NCI-H1694 (cell line): ENCODE results near the gene RRP1B.
A peak's percentile ranks its signal among the peaks of the same experiment; 100 is the strongest.
"Not testable (repeated sequence)": the region's sequence is repeated elsewhere in the genome, so short reads cannot be mapped to it uniquely, and the experiment has no call there.

Experiments used
- DNase-seq: peaks from one replicate; lab custom pipeline; 2025; lab: John Stamatoyannopoulos, UW

The RRP1B gene

DNA sequence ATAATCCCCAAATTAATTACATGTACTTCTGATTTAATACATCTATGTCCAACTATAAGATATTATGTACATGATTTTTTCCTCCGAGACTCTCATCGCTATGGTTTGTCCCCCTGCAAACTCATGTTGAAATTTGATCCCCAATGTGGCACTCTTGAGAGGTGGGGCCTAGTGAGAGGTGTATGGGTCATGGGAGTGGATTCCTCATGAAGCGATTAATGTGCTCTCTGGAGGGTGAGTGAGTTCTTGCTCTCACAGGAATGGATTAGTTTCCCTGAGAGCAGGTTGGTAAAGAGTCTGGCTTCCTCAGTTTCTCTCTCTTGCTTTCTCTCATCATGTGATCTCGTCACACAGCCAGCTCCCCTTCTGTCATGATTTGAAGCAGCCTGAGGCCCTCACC is 16.2 kb upstream of the RRP1B start:
- DNase-seq: no peak

DNA sequence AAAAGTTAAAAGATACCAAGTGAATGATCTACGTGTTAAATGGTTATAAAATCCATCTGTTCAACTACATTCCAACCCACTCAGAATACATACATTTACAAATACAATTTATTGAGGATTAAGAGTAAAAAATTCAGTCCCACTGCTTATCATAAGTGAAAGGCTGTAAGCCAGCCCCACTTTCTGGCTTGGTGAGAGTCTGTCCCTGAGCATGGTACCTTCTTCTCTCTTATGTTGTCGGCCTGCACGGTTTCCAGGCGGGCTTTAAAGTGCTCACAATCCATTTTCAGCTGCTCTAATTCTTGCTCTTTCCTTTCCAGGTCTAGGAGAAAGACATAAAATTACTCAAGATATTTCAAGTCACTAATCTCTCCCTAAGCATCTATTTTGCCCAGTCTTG is 15.3 kb upstream of the RRP1B start:
- DNase-seq: no peak

DNA sequence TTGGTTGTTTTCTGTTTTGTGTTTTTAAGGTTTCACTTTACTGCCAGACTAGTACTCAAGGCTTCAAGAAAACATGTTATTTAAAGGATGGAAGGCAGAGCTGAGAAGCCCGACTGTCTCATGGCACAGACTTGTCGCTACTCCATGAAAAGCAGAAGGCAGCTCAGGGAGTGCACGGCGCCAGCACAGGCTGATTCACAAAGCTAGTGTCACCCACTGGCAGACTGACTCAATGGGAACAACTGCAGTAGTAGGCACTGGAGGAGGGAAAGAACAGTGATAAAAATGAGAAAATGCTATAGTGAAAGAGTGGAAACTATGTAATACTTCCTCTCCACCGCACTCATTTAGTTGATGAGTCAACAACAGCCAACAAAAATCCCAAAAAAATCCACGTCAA is 14.8 kb upstream of the RRP1B start:
- DNase-seq: no peak

DNA sequence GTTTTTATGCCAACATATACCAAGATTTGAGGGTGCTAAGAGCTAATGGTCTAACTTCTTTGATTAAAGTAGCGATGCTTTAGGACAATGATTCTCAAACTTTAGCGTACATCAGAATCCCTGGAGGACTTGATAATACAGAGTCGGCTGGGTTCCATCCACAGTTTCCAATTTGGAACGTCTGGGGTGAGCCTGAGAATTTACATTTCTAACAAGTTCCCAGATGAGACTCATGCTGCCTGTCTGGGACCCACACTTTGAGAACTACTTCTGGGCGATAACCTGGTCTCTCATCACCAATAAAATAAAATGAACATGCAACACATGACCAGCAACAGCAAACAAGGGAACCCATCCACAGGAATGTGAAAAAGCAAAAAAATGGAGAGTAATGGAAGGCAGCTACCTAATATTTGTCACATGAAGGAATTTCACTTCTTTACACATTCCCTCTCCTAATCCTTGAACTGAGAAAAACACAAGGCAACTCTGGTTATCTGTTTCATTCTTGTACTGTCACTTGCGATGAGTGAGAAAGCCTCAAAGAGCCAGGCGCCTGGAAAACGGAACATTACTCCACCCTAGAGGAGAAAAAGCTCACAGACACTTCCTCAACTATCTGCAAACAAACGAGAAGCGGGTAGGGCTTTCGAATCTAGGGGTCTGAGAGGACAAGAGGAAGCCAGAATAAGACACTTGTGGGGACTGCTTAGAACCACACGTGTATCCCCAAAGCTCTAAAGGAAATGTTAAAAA is 14.0 kb upstream of the RRP1B start:
- DNase-seq: peak; percentile 43

DNA sequence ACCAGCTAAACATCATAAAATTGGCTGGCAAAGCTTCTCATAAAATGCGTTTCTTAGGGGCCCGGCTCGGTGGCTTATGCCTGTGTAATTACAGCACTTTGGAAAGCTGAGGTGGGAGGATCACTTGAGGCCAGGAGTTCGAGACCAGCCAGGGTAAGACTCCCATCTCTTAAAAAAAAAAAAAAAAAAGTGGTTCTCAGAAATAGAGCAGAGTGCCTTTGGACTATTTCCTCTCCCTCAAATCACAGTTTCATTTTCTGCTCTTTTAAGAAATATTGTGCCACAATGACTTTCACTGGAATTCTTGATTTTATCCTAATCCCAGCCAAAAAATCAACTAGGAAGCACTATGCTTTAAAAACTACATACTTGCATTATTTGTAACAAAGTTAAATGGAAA is 13.4 kb upstream of the RRP1B start:
- DNase-seq: no peak

DNA sequence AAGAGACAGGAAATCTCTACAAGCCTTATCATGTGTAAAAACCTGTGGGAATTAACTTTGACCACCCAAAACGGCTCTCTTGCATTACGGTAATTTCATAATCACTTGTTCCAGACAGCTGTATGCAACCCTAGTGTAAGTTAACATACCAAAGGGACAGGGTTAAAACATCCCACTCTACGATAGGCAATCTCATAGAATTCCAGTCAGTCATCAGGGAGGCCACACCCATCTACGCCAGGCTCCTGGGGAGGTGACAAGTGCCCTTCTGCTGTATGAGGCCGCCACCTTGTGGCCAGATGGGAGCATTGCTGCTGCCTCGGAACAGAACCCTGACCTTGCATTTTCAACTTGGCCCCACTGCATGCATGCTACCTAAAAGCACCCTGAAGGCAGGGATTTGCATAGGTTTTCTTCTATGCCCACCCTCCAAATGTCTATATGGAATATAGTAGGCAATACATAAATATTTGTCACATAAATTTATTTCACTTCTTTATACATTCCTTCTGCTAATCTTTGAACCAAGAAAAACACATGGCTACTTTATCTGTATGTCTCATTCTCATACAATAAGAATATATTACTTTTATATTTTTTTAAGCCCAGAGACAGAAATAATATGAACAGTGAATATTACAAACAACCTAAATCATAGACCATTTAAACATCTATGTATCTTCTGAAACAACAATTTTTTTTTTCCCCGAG is 12.7 kb upstream of the RRP1B start:
- DNase-seq: peak; percentile 93

DNA sequence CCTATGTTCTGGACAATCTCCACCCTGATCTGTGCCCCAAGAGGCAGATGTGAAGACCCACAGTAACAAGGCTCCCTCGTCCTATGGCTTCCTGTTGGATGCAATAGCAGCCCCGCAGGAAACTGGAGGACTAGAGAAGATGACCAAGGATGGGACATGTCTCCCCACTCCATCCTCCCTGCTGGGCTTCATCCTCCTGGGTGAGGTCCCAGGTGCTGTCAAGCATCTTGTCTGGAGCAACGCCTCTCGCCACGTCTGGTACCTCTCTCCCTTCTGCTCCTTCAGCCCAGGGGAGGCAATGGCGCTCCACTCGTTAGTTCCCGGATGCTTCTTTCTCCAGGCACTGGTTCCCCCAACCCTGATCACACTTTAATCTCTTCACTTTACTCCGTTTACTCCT is 11.2 kb upstream of the RRP1B start:
- DNase-seq: no peak

DNA sequence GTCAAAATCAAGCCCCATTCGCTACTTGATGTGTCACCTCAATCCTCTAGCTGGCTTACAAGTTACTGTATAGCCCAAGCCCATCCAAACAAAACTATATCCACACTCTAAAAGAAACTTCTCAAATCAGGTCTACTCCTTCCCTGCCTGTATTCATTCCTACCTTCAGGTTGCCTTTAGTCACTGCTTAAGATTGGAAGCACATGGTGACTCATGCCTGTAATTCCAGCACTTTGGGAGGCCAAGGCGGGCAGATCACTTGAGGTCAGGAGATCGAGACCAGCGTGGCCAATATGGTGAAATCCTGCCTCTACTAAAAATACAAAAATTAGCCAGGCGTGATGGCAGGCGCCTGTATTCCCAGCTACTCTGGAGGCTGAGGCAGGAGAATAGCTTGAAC is 7.4 kb upstream of the RRP1B start:
- DNase-seq: not testable (repeated sequence)

DNA sequence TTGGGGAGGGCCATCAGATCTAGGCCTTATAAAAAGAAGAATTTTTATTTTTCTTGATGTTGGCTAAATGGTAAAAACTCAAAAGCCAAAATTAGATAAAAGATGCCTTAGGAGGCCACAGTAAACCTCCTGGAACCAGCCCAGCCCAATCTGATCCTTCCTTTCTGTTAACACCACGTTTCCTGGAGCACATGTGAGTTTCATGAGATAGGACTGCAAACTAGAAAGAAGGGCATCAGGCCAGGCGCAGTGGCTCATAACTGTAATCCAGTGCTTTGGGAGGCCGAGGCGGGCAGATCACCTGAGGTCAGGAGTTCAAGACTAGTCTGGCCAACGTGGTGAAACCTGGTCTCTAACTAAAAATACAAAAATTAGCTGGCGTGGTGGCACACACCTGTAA is 6.7 kb upstream of the RRP1B start:
- DNase-seq: no peak

DNA sequence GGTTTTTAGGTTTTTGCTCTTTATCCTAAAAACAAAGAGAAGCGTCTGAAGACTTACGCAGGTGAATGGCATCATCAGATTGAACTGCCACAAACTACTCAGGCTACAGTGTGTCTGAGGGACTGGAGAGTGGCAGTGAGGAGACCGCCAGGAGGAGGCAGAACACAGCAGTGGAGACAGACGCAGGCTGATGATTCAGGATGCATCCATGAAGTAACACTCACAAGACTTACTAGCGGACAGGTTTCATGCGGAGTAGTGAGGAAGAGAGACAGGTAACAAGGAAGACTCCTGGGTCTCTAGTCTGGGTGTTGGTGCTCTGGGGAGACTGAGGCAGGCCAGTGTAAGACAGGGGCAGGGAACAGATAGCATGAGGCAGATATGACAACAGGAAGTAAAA is 5.7 kb upstream of the RRP1B start:
- no peak for DNase-seq

DNA sequence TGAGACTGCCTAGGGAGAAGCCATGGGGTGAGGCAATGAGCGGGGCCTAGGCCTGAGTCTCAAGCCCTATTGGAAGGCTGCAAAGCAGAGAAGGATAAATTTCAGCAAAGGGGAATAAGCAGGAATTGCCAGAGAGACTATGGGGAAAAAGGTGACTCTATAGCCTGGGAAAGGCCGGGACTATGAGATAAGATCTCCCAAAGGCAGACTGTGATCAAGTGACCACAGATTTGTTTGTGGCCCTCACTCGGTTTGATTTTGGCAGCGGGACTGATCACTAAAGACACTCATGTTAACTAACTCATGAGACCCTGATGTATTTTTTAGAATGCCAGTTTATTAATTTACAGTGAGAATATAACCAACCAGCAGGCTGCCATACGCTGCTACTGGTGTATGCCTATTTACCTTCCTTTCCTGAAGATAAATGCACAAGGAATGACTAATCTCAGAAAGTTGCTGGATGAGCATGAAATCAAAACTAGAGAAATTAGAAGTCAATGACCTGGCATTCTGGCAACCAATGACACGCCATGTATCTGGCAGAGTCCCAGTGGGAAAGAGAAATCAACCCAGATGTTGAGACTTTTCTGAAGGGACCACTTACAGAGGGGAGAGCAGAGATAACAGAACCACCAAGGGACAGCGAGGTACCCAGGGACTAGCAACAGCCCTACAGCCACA is 4.4 kb upstream of the RRP1B start:
- DNase-seq: no peak

DNA sequence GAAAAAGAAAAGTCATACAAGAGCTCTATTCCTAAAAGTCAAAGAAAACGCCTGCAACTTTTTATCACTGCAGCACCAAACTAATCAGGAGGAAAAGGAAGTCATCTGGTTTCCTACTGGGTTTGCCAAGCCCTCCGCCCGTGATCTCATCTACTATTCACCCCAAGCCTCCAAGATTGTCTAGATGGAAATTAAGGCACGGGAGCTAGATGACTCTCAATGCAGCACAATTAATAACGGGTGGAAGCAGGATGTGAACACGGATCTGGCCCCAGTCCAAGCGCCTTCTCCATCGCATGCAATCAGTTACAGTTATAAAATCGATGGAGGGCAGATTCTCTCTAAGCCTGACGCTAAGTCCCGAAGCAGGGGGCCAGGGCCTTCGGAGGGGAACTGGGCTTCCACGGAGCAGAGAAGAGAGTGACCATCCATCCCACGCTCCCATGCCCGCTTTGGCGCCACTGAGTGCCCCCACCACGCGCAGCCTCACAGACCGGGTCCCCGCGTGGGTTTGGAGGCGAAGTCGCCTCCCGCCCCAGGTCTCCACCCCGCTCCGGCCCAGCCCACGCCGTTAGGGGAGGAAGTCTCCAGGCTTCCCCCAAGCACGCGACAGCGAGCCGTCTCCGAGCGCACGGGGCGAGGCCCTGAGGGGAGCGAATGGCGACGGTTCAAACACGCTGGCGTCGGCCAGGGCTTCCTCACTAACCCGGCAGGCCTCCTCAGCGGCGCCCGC is 1.8 kb upstream of the RRP1B start:
- DNase-seq: no peak

DNA sequence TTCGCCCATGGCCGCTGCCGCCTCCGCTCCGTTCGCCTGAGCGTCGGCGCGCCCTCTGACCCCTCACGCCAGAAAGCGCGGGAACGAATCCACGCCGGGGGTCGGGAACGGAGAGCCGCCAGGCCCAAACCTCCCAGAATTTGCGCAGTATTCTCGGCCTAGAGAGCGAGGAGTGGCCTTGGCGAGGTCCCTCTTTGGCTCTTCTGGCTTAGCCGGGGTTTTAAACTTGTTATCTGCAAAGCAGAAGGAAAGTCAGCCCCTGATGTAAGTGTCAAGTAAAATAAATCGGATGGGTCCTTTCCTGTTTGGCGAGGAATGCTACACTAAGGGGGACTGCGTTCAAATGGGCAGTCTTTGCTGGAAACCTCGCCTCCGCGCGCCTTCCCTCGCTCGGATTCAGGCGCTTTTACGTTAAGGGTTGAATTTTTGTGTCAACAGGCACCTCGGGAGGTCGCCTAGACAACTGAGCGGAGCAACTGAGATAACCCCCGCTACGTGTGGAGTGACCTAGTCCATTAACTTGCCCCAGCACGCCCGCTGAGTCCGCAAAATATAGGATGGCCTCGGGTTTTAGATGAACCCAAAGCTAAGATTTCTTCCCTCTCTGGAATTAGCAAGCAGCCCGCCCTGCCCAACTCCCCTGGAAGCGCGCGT is 1.1 kb upstream of the RRP1B start:
- DNase-seq: no peak

DNA sequence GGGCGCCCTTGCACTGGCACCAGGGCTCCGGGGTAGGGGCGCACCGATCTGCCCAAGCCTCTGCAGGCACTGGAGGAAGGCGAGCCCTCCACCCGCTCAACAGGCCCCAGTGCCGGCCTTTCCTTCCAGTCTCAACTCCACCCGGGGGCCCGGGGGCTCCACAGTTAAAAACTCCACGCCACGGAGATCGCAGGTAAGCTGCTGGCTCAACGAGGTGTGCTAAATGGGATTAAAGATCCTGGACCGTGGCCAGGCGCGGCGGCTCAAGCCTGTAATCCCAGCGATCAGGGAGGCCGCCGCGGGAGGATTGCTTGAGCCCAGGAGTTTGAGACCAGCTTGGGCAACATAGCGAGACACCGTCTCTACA is 608 bp upstream of the RRP1B start:
- DNase-seq: no peak

DNA sequence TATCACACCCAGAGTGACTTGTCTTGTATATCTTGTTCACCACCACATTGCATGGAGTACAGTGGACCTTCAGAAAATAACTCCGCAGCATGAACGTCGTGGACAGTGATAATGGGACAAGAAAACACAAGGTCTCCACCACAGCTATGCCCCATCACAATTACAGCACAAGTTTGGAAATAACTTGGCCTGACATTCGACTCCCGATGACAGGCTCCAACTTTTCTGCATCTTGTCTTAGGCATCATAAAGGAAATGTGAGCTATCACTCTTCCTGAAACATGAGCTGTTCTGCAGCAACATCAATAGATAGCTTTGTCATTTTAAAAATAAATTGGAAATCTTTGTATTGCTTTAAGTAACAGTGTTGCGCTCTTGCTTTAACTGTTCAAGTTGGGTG is 2.9 kb downstream of the RRP1B start:
- no peak for DNase-seq

DNA sequence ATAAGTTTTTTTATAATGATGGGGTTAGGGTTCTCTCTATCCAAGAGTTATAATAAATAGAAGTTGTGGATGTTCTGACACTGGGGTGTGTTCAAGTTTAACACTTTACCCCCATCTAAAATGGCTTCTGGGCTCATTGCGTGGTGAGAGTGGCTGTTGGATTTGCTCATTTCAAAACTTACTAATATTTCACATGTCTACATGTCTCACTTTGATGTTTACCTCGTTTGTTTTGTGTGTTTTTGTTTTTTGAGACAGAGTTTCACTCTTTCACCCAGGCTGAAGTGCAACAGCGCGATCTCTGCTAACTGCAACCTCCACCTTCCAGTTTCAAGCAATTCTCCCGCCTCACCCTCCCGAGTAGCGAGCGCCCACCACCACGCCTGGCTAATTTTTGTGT is 3.7 kb downstream of the RRP1B start:
- no peak for DNase-seq

DNA sequence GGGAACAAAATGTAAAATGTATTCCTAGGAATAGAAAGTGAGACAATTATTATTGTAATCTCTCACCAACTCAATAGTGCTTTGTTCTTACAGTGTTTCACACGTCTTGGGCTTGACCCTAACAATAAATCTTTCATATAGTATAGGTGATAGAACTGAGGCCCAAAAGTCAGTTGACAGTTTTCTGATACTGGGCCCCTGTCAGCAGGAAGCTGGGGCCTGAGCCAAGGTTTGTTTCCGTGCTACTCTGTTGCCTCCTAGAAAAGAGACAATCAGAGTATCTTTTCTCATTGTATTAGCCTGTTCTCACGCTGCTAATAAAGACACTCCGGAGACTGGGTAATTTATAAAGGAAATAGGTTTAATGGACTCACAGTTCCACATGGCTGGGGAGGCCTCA is 5.0 kb downstream of the RRP1B start:
- no peak for DNase-seq

DNA sequence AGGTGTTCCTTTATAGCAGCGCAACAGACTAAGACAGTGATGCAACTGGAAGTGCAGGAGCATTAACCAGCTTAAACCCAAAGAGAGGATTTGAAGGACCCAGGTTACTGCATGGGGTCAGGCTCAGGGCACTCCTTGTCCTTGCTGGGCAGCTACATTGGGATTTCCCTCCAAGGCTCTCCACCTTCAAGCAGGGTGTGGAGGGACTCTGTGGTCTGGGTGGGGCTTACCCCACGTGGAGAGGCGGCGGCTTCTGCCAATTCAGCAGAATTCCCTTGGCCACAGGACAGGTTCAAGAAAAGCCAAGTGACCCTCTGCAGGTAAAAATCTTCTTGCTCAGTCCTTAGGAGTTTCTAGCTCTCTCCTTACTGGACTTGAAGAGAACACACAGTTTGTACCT is 6.5 kb downstream of the RRP1B start:
- DNase-seq: no peak

DNA sequence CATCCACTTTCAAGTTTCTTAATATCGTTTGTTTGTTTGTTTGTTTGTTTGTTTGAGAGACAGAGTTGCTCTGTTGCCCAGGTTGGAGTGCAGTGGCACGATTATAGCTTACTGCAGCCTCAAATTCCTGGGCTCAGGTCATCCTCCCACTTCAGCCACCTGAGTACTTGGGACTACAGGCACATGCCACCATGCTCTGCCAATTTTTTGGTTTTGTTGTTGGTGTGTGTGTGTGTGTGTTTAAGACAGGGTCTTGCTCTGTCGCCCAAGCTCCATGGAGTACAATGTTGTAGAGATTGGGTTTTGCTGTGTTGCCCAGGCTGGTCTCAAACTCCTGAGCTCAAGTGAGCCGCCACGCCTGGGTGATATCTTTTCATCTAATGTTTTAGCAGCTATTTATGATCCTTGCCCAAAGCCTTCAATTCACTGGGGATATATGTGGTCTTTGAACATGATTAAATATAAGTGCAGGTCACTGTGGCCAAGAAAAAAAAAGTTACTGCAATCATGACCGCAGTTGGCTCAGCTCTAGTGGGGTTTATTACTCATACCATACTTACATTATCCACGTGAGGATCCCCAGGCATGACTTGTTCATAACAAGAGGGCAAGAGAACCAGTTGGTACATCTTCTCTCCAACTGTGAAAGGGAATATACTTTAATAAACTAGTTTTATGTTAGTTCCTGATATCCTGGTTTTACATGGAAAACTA is 8.0 kb downstream of the RRP1B start:
- no peak for DNase-seq

DNA sequence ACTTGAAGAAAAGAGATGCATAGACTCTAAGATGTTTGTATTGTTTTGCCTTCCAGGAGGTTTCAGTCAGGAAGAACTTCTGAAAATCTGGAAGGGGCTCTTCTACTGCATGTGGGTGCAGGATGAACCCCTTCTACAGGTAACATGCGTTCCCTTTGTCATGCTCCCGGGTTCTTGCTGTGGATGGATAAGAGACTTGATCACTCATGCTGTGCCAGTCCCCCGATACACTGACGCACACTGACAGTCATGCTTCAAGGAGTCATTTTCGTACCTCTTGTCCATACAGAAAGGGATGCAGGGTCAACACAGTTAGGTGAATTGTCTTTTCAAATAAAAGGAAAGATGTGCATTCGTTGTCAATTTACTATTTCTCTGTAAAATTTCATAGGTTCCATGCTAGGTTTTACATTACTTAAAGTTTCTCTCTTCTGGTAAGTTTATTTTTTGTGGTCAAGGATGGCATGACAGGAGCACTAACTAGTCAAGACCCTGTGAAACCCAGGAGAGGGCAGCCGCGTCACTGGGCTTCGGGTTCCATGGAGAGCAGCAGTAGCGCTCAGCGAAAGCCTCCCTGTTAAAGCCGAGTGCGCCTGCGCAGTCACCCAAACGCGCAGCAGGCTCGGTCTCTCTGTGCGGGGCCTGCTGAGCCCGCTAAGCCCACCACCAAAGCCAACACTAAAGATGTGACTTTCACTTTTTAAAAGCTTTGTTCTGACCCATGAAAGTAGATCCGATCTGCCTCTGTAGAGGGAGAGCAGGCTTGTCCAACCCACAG is 10.7 kb downstream of the RRP1B start:
- DNase-seq: no peak

DNA sequence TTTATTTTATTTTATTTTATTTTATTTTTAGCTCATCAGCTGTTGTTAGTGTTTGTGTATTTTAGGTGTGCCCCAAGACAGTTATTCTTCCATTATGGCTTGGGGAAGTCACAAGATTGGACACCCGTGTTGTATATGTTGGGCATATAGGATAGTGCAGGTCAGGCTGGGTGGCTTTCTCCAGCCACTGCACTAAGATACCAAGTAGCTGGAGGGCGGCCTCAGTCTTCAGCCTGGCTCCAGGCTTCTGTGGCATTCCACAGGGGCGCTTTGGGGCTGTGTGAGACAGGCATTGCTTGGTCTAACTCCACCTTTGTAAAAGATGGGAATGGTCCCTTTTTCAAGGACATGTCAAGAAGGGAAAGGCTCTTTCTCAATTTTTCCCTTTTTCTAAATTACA is 16.5 kb downstream of the RRP1B start:
- DNase-seq: no peak
